GM19463 (cell line): Measurements from ENCODE around the gene CLEC14A.

Source experiments
- ATAC-seq: cut with Tn5 transposase; IDR thresholded peaks from one replicate; pipeline ENCODE4 v1.9.1; 2021; ENCODE audit warnings: mild to moderate bottlenecking, moderate library complexity; ENCODE audit not compliant: unreplicated experiment

Gene CLEC14A

DNA sequence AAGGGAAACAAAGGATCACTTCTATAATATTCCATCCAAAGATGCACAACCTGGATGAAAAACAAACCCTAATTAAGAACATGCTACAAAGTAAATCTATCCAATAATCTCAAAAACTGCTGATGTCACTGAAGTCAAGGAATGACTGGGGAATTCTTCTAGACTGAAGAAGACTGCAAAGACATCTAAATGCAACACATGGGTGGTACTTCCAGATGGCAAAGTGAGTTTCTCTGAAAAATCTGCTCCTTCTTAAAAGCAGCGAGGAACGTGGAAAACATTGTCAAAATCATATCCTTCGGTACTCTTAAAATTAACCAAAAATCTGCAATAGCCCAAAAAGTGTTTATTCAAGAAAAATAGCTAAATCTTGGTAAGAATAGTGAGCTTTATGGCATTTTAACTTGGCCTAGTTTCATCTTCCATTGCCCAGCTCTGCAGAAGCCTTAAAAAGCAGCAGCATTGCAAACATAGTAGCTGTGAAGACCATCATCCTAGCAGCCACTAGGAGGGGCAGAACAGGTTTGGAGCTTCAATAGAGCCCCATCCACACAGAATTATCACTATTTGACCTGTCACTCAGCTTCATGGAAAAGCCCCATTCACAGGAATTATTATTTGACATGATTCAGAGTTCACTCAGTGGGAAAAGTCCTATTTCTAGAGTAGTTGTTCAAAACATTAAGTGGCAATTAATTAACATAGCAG is 7.4 kb downstream of the CLEC14A start:
- no peak for ATAC-seq

DNA sequence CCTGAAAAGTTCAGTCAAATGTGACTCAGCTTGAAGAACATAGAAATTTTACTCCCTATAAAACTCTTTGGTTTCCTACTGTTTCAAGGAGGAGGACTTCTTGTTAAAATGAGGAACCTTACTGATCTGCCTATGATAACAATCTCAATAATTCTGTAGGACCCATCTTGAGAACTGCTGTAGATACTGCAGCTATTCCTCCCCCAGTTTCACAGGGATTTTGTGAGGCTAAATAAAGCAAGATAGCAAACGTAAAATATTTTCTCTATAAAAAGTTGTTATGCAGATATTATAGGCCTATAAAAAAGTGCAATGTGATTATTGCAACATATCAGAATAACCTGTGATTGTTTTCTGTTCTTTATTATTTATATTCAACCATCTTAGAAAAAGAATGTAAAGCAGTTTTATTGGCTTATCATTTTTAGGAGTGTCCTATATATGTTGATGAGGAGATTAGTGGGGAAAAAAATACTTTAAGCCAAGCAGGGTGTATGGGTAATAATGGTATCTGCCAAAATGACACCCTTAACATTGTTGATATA is 12.1 kb downstream of the CLEC14A start:
- no peak for ATAC-seq

DNA sequence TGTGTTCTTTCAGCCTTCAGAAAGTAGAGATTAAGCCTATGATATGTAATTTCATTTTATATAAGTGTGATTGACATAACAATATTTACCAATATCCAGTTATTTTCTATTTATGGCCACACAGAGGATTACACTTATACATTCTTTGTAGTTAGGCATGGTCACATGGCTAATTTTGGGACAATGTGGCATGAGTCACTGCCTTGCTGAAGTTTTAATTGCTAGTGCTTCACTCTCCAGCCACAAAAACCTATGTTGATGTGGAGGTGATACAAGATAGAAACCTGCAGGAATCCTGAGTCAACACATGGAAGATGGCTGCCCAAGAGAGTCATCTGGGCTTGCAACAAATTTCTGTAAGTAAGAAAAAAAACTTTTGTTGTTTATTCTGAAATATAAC is 17.0 kb downstream of the CLEC14A start:
- no peak for ATAC-seq

DNA sequence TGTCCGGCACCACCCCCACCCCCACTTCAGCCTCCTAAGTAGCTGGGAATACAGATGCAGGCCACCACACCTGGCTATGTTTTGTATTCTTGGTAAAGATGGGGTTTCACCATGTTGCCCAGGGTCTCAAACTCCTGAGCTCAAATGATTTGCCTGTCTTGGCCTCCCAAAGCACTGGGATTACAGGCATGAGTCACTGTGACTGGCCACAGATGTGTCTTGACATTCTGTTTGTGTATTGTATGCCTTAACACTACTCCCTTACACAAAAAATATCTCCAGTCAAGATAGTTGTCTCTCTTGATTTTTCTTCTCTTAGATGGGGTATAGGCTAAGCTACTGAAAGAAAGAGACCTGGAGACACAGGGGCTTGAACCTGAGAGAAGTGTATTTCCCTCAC is 17.6 kb downstream of the CLEC14A start:
- no peak for ATAC-seq

DNA sequence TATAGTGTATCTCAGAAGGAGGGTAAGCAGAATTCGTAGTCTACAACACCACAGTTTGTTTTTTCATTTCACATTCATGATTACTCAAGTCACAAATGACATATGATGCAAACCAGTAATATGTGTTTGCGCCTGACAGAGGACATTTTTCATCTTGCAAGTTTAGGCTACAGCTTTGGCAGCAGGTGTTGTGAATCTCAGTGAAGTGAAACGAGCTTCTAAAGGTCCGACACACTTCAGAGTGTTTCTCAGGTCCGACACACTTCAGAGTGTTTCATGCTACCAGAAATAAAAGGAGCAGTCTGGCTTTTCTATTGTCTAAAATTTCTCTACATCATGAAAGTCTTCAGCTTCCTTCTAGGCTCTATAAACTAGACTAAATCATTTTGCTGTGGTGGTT is 22.7 kb downstream of the CLEC14A start:
- ATAC-seq = no peak

DNA sequence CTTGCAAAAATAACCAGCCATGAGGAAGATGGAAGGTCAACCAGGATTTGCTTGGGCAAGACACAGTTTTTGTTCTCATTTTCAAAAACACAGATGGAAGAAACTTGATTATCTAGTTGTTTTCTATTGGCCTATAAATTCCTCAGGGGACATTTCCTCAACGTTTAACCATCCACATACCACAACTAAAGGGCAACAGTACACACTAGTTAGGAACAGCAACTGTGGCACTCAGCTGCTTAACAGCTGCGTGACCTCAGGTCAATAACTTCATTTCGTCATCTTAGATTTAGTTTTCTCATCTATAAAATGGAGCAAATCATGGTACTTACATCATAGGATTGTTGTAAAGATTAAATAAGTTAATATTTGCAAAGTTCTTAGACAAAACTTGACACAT is 29.5 kb downstream of the CLEC14A start:
- no peak for ATAC-seq

DNA sequence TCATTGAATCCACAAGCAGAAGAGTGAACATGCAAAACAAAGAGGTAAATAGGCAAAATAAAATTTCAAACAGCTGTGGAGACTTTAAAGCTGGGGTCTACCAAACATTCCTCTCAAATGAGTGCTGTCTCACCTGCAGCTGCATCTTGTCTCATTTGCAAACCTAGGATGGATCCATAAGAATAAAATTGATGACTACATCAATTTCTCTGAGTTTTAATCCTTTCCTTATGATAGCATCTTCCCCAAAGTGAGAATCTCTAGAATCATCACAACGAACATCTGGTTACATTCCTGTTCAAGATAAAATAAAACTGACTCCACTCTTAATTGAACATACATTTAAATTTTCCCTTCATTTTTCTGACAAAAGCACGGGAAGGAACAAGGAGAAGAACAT is 29.9 kb downstream of the CLEC14A start:
- ATAC-seq = no peak

DNA sequence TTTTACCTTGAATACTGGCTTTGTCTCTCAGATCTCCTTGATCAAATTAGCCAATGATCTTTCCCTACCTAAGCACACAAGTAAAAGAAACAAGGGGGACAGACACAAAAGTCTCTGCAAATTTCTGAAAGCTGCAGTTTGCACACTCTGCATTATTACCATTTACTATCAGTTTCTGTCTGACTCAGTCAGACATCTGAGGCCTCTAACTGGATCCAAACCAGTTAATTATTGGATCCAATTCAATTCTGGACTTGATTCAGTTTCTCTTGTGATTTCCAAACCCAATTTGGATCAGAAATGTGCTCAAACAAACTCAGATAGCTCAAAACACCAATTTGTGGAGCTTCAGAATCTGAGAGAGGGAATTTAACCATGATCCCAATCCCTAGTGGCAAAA is 31.6 kb downstream of the CLEC14A start:
- no peak for ATAC-seq

DNA sequence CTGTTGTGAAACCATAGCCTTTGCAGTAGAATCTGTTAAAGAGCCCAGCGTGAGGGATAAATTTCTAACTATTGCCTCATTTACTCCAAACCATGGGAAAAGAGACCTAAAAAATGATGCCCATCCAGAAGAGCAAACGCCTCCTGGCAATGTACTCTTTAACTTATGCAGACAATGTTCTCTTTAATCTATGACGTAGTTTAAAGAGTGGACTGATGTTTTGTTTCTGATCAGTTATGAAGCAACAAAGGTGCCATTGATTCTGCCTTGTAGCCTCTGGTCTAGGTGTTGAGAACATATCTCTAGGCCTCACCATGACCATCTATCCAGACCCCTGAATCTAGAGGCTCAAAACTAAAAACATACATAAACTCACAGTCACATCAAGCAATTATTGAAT is 34.8 kb downstream of the CLEC14A start:
- no peak for ATAC-seq

DNA sequence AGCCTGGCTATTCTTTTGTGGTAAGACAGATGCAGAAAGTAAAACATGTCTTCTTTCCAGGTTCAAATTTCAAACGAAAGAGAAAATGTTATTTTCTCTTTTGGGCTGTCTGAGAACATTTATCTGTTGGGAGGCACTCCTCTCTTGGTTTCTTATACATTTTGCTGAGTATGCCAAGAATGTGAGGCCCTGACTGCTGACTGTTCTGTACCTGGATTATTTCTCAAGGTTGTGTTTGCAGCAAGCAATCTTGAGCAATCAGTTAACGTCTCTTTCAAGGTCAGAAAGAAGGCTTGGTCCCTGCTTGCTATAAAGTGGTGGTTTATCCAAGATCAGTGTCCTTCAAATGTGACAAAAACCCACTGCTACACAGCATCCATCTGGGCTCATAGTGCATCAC is 38.3 kb downstream of the CLEC14A start:
- no peak for ATAC-seq

DNA sequence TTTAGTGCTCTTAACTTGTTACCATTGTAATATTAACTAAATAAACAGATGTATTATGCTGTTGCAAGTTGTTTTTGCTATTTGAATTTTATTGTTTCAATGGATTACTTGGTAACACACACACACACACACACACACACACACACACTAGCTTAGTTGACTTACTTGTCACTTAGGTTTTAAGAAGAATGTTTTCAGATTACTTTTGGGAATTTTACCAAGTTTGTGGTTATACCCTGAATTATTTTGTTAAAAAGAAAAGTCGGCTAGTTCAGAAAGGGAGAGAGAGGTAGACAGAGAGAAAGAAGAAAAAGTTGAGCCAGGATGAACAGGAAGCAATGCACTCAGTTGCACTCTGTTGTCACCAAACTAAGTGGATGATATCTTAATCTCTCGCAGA is 42.9 kb downstream of the CLEC14A start:
- no peak for ATAC-seq

DNA sequence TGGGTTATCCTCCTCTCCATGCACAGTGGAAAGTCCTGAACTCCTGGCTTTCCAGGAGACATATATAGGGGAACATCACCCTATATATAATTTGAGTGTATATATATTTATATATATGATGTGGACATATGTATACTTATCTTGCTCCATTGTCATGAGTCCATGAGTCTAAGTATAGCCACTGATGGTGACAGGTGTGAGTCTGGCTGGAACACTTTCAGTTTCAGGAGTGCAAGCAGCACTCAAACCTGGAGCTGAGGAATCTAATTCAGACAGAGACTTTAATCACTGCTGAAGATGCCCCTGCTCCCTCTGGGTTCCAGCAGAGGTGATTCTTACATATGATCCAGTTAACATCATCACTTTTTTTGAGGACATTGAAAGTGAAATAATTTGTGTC is 43.8 kb downstream of the CLEC14A start:
- ATAC-seq = no peak

DNA sequence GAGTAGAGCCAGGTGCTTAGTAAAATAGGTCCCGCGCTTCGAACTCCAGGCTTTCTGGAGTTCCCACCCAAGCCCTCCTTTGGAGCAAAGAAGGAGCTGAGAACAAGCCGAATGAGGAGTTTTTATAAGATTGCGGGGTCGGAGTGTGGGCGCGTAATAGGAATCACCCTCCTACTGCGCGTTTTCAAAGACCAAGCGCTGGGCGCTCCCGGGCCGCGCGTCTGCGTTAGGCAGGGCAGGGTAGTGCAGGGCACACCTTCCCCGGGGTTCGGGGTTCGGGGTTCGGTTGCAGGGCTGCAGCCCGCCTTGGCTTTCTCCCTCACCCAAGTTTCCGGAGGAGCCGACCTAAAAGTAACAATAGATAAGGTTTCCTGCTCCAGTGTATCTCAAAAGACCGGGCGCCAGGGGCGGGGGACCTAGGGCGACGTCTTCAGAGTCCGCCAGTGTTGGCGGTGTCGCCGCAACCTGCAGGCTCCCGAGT is 44.6 kb downstream of the CLEC14A start:
- no peak for ATAC-seq

DNA sequence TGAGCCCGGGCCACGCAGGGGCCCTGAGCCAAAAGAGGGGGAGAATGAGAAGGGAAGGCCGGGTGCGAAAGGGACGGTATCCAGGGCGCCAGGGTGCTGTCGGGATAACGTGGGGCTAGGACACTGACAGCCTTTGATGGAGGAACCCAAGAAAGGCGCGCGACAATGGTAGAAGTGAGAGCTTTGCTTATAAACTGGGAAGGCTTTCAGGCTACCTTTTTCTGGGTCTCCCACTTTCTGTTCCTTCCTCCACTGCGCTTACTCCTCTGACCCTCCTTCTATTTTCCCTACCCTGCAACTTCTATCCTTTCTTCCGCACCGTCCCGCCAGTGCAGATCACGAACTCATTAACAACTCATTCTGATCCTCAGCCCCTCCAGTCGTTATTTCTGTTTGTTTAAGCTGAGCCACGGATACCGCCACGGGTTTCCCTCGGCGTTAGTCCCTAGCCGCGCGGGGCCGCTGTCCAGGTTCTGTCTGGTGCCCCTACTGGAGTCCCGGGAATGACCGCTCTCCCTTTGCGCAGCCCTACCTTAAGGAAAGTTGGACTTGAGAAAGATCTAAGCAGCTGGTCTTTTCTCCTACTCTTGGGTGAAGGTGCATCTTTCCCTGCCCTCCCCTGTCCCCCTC is 45.2 kb downstream of the CLEC14A start:
- ATAC-seq = no peak

DNA sequence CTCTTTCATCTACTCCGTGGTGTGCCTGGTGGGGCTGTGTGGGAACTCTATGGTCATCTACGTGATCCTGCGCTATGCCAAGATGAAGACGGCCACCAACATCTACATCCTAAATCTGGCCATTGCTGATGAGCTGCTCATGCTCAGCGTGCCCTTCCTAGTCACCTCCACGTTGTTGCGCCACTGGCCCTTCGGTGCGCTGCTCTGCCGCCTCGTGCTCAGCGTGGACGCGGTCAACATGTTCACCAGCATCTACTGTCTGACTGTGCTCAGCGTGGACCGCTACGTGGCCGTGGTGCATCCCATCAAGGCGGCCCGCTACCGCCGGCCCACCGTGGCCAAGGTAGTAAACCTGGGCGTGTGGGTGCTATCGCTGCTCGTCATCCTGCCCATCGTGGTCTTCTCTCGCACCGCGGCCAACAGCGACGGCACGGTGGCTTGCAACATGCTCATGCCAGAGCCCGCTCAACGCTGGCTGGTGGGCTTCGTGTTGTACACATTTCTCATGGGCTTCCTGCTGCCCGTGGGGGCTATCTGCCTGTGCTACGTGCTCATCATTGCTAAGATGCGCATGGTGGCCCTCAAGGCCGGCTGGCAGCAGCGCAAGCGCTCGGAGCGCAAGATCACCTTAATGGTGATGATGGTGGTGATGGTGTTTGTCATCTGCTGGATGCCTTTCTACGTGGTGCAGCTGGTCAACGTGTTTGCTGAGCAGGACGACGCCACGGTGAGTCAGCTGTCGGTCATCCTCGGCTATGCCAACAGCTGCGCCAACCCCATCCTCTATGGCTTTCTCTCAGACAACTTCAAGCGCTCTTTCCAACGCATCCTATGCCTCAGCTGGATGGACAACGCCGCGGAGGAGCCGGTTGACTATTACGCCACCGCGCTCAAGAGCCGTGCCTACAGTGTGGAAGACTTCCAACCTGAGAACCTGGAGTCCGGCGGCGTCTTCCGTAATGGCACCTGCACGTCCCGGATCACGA is 46.0 kb downstream of the CLEC14A start:
- no peak for ATAC-seq

DNA sequence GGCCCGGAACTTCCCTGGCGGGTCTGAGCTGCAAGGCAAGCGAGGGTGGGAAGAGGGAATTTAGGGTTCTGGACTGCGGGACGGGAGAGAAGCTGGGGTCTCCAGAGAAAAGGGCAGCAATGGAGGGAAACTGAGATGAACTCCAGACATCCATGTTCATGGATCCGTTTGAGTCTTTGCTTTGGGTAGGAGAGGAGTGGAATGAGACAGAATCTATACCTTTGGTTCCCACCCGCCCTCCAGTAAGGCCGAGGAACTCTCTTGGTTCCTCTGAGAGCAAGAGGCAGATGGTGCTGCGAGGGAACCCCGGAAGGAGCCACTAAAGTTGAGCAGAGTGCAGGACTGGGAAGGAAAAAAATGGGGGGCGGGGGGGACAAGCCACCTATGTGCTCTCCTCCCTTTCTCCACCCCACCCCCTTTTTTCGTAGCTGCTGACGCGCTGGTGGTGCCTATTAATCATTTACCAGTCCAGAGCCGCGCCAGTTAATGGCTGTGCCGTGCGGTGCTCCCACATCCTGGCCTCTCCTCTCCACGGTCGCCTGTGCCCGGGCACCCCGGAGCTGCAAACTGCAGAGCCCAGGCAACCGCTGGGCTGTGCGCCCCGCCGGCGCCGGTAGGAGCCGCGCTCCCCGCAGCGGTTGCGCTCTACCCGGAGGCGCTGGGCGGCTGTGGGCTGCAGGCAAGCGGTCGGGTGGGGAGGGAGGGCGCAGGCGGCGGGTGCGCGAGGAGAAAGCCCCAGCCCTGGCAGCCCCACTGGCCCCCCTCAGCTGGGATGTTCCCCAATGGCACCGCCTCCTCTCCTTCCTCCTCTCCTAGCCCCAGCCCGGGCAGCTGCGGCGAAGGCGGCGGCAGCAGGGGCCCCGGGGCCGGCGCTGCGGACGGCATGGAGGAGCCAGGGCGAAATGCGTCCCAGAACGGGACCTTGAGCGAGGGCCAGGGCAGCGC is 47.0 kb downstream of the CLEC14A start:
- ATAC-seq = peak; percentile 39

DNA sequence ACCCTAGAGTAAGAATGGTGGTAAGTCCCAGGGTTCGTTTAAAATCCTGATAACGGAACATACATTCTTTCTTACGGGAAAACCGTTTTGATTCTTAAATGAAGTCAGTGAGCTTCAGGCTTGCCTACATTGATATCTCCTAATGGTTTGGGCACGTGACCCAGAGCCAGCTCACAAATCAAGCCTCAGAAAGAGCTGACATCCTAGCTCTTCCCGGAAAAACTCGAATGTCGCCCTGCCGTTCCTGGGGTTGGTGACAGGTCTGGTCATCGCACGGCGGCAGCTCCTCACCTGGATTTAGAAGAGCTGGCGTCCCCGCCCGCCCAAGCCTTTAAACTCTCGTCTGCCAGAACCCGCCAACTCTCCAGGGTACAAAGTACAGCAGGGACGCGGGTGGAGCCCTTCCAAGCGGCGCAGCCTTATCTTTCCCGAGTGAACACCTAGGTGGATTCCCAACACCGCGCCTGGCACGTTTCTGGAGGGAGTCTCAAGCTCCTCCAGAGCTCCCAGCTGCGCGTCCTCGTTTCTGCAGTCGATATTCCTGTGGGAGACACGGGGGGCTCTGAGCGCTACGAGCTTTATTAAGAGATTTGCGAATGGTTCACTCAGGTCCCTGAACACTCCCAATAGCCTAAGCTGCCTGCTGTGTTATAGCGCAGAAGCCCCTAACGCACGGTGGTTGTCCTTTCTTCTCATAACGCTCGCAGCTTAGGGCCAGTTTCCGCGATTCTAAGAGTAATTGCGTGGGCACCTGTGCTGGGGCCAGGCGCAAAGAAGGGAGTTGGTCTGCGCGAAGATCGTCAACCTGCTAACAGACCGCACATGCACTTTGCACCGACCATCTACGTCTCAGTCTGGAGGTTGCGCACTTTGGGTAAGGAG is 47.9 kb downstream of the CLEC14A start, which contains the start of gene SSTR1:
Gene SSTR1 (plus strand): TSS at position 169 of the 882 bp plus-strand sequence. CDS start 1,486 bp downstream, outside the sequence.
- no peak for ATAC-seq

DNA sequence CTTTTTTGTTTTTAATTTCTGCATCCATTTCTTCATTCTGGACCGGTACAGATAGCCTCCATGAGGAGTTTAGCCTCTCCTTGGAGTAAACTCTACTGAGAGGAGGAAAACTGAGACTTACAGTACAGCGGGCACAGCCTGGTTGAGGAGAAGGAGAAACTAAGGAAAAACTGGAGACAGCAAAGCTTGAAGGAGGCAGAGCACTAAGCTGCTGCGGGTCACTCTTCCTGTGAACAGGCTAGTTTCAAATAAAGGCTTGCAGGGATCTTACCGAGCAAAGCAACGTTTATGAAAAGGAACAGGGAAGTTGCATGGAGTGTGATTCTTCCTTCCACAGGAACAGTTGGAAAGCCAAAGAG is 48.5 kb downstream of the CLEC14A start:
- no peak for ATAC-seq
